ENCODE results near the gene TCF12.

TCF12 gene

GRCh38 chr15:56991017-56991416, 72.6 kb downstream of the TCF12 start:
- in situ Hi-C loops (cut with MboI; ENCODE audit: low sequenced_read_pairs, unreplicated experiment), result no loop called here
- DNase-seq (ENCODE audit: low spot score), result no peak
- TF ChIP-seq, protein P1, sequence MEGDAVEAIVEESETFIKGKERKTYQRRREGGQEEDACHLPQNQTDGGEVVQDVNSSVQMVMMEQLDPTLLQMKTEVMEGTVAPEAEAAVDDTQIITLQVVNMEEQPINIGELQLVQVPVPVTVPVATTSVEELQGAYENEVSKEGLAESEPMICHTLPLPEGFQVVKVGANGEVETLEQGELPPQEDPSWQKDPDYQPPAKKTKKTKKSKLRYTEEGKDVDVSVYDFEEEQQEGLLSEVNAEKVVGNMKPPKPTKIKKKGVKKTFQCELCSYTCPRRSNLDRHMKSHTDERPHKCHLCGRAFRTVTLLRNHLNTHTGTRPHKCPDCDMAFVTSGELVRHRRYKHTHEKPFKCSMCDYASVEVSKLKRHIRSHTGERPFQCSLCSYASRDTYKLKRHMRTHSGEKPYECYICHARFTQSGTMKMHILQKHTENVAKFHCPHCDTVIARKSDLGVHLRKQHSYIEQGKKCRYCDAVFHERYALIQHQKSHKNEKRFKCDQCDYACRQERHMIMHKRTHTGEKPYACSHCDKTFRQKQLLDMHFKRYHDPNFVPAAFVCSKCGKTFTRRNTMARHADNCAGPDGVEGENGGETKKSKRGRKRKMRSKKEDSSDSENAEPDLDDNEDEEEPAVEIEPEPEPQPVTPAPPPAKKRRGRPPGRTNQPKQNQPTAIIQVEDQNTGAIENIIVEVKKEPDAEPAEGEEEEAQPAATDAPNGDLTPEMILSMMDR (IDR thresholded peaks at IDR 0.05; ENCODE audit: borderline replicate concordance, control extremely low read depth, extremely low read depth, insufficient read depth, missing control alignments), result no peak

DNA sequence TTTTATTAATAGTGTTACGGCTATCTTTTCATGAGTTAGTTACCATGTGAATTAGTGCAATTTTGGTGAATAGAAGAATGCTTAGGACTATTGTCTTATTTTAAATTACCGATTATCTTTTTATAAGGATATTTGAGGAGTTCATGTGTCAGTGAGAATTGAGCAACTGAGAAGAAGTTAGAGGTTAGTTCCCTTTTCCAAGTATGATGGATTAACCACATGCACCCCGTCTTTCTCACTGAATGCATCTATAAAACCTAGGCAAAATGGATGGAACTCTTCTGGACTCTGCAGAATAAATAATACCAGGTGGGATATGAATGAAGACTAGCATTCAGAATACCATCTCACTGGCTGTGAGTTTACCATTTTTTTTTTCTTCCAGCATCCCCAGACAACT, 74.3 kb downstream of the TCF12 start:
- TF ChIP-seq, protein P1 (IDR thresholded peaks at IDR 0.05; ENCODE audit: borderline replicate concordance, control extremely low read depth, extremely low read depth, insufficient read depth, missing control alignments), result no peak
- in situ Hi-C loops (cut with MboI; ENCODE audit: low sequenced_read_pairs, unreplicated experiment), result no loop called here
- no peak for DNase-seq (ENCODE audit: low spot score)

- DNase-seq (ENCODE audit: low spot score), result no peak
- TF ChIP-seq, protein P1 (IDR thresholded peaks at IDR 0.05; ENCODE audit: borderline replicate concordance, control extremely low read depth, extremely low read depth, insufficient read depth, missing control alignments), result no peak
- in situ Hi-C loops (cut with MboI; ENCODE audit: low sequenced_read_pairs, unreplicated experiment), result no loop called here
Measured at GRCh38 chr15:56994280-56994679, 75.8 kb downstream of the TCF12 start.

DNA sequence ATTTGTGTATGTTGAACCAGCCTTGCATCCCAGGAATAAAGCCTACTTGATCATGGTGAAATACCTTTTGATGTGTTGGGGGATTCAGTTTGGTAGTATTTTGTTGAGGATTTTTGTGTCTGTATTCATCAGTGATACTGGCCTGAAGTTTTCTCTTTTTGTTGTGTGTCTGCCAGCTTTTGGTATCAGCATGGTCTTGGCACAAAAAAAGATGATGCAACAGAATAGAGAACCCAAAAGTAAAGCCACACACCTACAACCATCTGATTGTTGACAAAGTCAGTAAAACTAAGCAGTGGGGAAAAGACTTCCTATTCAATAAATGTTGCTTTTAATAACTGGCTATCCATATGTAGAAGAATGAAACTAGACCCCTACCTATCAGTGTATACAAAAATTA, 77.6 kb downstream of the TCF12 start:
- TF ChIP-seq, protein P1 (IDR thresholded peaks at IDR 0.05; ENCODE audit: borderline replicate concordance, control extremely low read depth, extremely low read depth, insufficient read depth, missing control alignments), result no peak
- DNase-seq (ENCODE audit: low spot score), result no peak
- in situ Hi-C loops (cut with MboI; ENCODE audit: low sequenced_read_pairs, unreplicated experiment), result no loop called here

DNA sequence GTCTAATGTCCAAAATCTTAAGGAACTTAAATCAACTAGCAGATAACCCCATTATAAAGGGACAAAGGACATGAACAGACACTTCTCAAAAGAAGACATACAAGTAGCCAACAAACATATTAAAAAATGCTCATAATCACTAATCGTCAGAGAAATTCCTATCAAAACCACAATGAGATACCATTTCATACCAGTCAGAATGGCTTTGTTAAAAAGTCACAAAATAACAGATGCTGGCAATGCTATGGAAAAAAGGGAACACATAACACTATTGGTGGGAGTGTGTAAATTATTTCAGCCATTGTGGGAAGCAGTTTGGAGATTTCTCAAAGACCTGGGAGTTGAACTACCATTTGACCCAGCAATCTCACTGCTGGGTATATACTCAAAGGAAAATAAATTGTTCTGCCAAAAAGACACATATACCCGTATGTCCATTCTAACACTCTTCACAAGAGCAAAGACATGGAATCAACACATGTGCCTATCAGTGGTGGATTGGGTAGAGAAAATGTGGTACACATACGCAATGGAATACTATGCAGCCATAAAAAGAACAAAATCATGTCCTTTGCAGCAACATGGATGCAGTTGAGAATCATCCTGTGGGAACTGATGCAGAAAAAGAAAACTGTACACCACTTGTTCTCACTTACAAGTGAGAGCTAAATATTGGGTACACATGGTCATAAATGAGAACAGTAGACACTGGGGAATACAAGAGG, 78.5 kb downstream of the TCF12 start:
- TF ChIP-seq, protein P1 (IDR thresholded peaks at IDR 0.05; ENCODE audit: borderline replicate concordance, control extremely low read depth, extremely low read depth, insufficient read depth, missing control alignments), result no peak
- DNase-seq (ENCODE audit: low spot score), result no peak
- in situ Hi-C loops (cut with MboI; ENCODE audit: low sequenced_read_pairs, unreplicated experiment), result no loop called here

DNA sequence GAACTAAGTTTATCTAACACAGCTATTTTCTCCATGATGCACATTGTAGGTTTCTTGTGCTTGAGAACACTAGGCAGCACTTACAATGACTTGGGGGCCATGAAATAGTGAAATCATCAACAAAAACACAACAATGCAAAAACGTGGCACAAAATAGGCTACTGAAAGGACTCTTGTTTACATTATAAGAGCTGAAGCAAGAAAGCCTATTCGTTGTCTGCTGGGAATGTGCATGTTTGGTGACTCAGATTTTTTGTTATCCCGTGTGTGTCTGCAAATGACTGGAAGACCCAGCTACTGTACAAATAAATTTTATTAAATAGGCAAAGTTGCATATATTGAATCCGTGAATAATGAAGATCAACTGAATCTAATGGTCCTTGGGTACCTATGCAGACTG, 85.0 kb downstream of the TCF12 start:
- in situ Hi-C loops (cut with MboI; ENCODE audit: low sequenced_read_pairs, unreplicated experiment), result no loop called here
- TF ChIP-seq, protein P1 (IDR thresholded peaks at IDR 0.05; ENCODE audit: borderline replicate concordance, control extremely low read depth, extremely low read depth, insufficient read depth, missing control alignments), result no peak
- no peak for DNase-seq (ENCODE audit: low spot score)
